CD14-positive monocyte (primary cell): ENCODE results near the gene LIMK1. TPM values are rescaled to one million over a fixed set of nuclear protein-coding genes. Genes with fewer than 3 reads are reported as not detected.
"Not testable (repeated sequence)": the region's sequence is repeated elsewhere in the genome, so short reads cannot be mapped to it uniquely, and the experiment has no call there.

Experiments used
- DNase-seq, 3 donors: peaks; one replicate each; pipeline ENCODE4 v3.0.0-alpha.2; 2011 to 2022
- H2AFZ ChIP-seq: 2 replicates; pipeline ENCODE4 v1.6.0; 2012; ENCODE audit warnings: mild to moderate bottlenecking, low read depth, low read length, inconsistent platforms; ENCODE audit not compliant: insufficient read depth, poor library complexity, severe bottlenecking
- H3K27ac ChIP-seq, 2 donors: 1 replicate in 1 of 2; 2 replicates in 1 of 2; pipeline ENCODE4 v1.5.1; 2012 to 2013; ENCODE audit warnings: low read length in 2 of 2, control low read depth in 1 of 2, inconsistent platforms in 1 of 2, low read depth in 1 of 2, mild to moderate bottlenecking in 1 of 2
- H3K27me3 ChIP-seq, 2 donors: one replicate each; pipeline versions ENCODE4 v1.6.0 to v1.6.1; 2011 to 2013; ENCODE audit warnings: low read length in 2 of 2; ENCODE audit not compliant: control insufficient read depth in 2 of 2, insufficient read depth in 2 of 2
- H3K36me3 ChIP-seq, 2 donors: replicated peaks in 1 of 2; 1 replicate in 1 of 2; 2 replicates in 1 of 2; pipeline versions ENCODE4 v1.5.1 to v1.6.1; 2012 to 2013; ENCODE audit warnings: low read length in 2 of 2, control low read depth in 1 of 2, inconsistent platforms in 1 of 2, mild to moderate bottlenecking in 1 of 2; ENCODE audit not compliant: insufficient read depth in 2 of 2, control insufficient read depth in 1 of 2
- H3K4me1 ChIP-seq, 2 donors: 1 replicate in 1 of 2; 2 replicates in 1 of 2; pipeline versions ENCODE4 v1.5.1 to v1.6.1; 2012 to 2013; ENCODE audit warnings: low read length in 2 of 2, control low read depth in 1 of 2, inconsistent platforms in 1 of 2, mild to moderate bottlenecking in 1 of 2, moderate library complexity in 1 of 2; ENCODE audit not compliant: insufficient read depth in 2 of 2, control insufficient read depth in 1 of 2
- H3K4me2 ChIP-seq: replicated peaks from 2 replicates; pipeline ENCODE3; 2012; ENCODE audit warnings: low read length, moderate library complexity, mild to moderate bottlenecking; ENCODE audit not compliant: poor library complexity, severe bottlenecking; ENCODE audit errors: extremely low read depth
- H3K4me3 ChIP-seq, 3 experiments: fragments of 200-600 bp in 1 of 3; sonication (generic) in 1 of 3; replicated peaks in 1 of 3; 1 replicate in 2 of 3; 2 replicates in 1 of 3; pipeline ENCODE4 v1.5.1; 2011 to 2013; ENCODE audit warnings: low read length in 3 of 3, mild to moderate bottlenecking in 3 of 3, control low read depth in 2 of 3, low read depth in 2 of 3, inconsistent platforms in 1 of 3, moderate library complexity in 1 of 3
- H3K79me2 ChIP-seq: 2 replicates; pipeline ENCODE4 v1.6.0; 2012; ENCODE audit warnings: mild to moderate bottlenecking, control low read depth, inconsistent platforms, low read length, moderate library complexity; ENCODE audit not compliant: insufficient read depth
- H3K9ac ChIP-seq: 2 replicates; pipeline ENCODE4 v1.6.0; 2017; ENCODE audit warnings: low read length, mild to moderate bottlenecking; ENCODE audit not compliant: insufficient read depth, poor library complexity, severe bottlenecking
- H3K9me3 ChIP-seq, 2 donors: replicated peaks in 1 of 2; 1 replicate in 1 of 2; 2 replicates in 1 of 2; pipeline versions ENCODE4 v1.5.1 to v1.6.1; 2012 to 2013; ENCODE audit warnings: low read length in 2 of 2, control low read depth in 1 of 2; ENCODE audit not compliant: control insufficient read depth in 1 of 2, insufficient read depth in 1 of 2
- H4K20me1 ChIP-seq: 2 replicates; pipeline ENCODE4 v1.6.0; 2012; ENCODE audit warnings: mild to moderate bottlenecking, low read length, control low read depth, moderate library complexity; ENCODE audit not compliant: insufficient read depth
- H3K27ac Mint-ChIP-seq, 7 donors: one replicate each; pipeline ENCODE4 v1.8.0; 2020; ENCODE audit warnings: mild to moderate bottlenecking in 7 of 7, mixed read lengths in 7 of 7, moderate library complexity in 6 of 7, inconsistent platforms in 2 of 7
- H3K27me3 Mint-ChIP-seq, 3 donors: one replicate each; pipeline ENCODE4 v1.8.0; 2021 to 2022; ENCODE audit warnings: low read depth in 3 of 3, mild to moderate bottlenecking in 3 of 3, mixed read lengths in 3 of 3, moderate library complexity in 3 of 3, inconsistent platforms in 1 of 3
- H3K36me3 Mint-ChIP-seq, 2 donors: one replicate each; pipeline ENCODE4 v1.8.0; 2020; ENCODE audit warnings: mixed read lengths in 2 of 2, inconsistent platforms in 1 of 2, mild to moderate bottlenecking in 1 of 2
- H3K4me1 Mint-ChIP-seq: one replicate; pipeline ENCODE4 v1.8.0; 2020; ENCODE audit warnings: mild to moderate bottlenecking, mixed read lengths
- H3K4me3 Mint-ChIP-seq, 2 donors: one replicate each; pipeline ENCODE4 v1.8.0; 2020; ENCODE audit warnings: mild to moderate bottlenecking in 2 of 2, mixed read lengths in 2 of 2, moderate library complexity in 1 of 2
- H3K9me3 Mint-ChIP-seq, 7 donors: one replicate each; pipeline ENCODE4 v1.8.0; 2020 to 2022; ENCODE audit warnings: mixed read lengths in 7 of 7, mild to moderate bottlenecking in 6 of 7, moderate library complexity in 6 of 7, inconsistent platforms in 2 of 7
- WGBS: methylation state at CpG from one replicate; pipeline ENCODE4 v1.1.5; 2013; ENCODE audit warnings: missing lambda C conversion rate; ENCODE audit not compliant: insufficient coverage; 5-methylcytosine and 5-hydroxymethylcytosine counted together
- intact Hi-C, 2 donors: fragments of 100-400 bp; cut with micrococcal nuclease; formaldehyde crosslinking; loops; one replicate each; pipeline versions ENCODE4 v1.15.0 to v1.15.1; 2023
- polyA plus RNA-seq, 3 donors: library from polyadenylated mRNA; depleted of rRNA in 1 of 3; unstranded in 2 of 3; stranded (reverse) in 1 of 3; fragments of 300-500 nt in 2 of 3; fragments of >200 nt in 1 of 3; fragmentation: Illumina TruSeq in 2 of 3; gene quantifications; 1 replicate in 2 of 3; 2 replicates in 1 of 3; pipeline ENCODE4 v1.2.3, GENCODE V29; 2012 to 2021
- TF ChIP-seq, protein P1 (sequence below): fragments of 200-600 bp; IDR thresholded peaks from one replicate; pipeline ENCODE4 v1.8.0; 2022; ENCODE audit warnings: antibody characterized with exemption, mild to moderate bottlenecking

The LIMK1 gene
- polyA plus RNA-seq, 3 donors, result 12.6 to 30.2 (median 13.9) TPM

DNA sequence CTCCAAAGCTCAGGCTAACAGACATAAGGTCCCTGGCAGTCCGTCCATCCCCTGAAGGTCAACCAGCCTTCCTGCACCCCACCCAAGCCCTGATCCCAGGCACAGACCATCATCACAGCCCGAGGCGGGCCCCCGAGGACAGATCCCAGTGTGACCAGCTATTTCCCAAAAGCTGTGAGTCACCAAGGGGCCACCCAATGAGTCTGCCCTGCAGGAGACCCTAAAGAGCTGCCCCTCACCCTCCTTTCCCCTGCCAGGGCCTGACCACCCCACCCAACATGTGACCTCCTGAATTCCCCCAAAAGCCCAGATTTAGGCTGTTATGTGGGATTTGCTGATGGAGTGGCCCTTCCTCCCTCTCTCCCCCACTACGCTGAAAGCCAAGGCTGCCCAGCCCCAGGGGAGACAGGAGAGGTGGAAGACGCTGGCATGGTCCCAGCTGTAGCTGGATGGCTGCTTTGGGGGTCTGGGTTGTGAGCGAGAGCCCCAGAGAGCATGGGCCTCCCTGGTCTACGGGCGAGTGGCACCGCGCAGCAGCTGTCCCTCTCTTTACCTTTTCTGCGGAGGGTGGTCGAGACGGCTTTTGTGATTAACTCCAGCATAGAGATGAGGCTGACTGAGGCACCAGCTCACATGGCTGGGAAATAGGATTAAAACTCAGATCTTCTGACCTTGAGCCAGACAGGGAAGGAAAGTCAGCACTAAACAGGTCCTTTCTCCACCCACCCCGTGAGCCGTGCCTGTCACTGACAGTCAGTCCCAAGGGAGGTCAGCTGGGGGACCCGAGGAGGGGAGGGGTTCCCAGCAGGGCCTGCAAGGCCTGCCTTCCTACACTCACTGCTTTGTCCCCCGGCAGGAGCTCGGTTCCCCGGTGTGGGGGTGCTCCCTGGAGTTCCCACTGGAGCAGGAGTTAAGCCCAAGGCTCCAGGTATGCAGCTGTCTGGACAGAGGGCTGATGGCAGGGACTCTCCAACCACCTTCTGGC lies 38.9 kb upstream of the LIMK1 start:
- no peak overlapping the region for H3K4me3 ChIP-seq
- H2AFZ ChIP-seq, result no peak overlapping the region
- WGBS, result 94% methylated on average over 16 of the region's 20 CpGs
- no peaks in the 10 kb centered on the region for H3K36me3 Mint-ChIP-seq
- H3K4me3 Mint-ChIP-seq, result no peak overlapping the region
- H3K27ac Mint-ChIP-seq, result no peak overlapping the region
- no peak overlapping the region for H3K9ac ChIP-seq
- H3K9me3 Mint-ChIP-seq, result no peaks in the 10 kb centered on the region
- no peaks in the 10 kb centered on the region for H3K79me2 ChIP-seq
- H3K27me3 ChIP-seq, result no peaks in the 10 kb centered on the region
- TF ChIP-seq, protein P1, sequence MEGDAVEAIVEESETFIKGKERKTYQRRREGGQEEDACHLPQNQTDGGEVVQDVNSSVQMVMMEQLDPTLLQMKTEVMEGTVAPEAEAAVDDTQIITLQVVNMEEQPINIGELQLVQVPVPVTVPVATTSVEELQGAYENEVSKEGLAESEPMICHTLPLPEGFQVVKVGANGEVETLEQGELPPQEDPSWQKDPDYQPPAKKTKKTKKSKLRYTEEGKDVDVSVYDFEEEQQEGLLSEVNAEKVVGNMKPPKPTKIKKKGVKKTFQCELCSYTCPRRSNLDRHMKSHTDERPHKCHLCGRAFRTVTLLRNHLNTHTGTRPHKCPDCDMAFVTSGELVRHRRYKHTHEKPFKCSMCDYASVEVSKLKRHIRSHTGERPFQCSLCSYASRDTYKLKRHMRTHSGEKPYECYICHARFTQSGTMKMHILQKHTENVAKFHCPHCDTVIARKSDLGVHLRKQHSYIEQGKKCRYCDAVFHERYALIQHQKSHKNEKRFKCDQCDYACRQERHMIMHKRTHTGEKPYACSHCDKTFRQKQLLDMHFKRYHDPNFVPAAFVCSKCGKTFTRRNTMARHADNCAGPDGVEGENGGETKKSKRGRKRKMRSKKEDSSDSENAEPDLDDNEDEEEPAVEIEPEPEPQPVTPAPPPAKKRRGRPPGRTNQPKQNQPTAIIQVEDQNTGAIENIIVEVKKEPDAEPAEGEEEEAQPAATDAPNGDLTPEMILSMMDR, result no peak
- H3K27me3 Mint-ChIP-seq, result peaks cover 2 to 6% (median 2%) of the 10 kb centered on the region in 3 donors
- H3K4me1 Mint-ChIP-seq, result no peaks in the 10 kb centered on the region
- no peaks in the 10 kb centered on the region for H4K20me1 ChIP-seq
- H3K4me1 ChIP-seq, result no peaks in the 10 kb centered on the region
- DNase-seq, result no peak
- H3K27ac ChIP-seq, result no peak overlapping the region
- no peak overlapping the region for H3K4me2 ChIP-seq
- H3K36me3 ChIP-seq, result no peaks in the 10 kb centered on the region
- H3K9me3 ChIP-seq, result no peaks in the 10 kb centered on the region
- intact Hi-C loops, result loop anchor here in 1 of 2 donors (10.0 kb wide), 1 partner anchor 270 kb away; the partner anchor contains the start of gene CLDN3

DNA sequence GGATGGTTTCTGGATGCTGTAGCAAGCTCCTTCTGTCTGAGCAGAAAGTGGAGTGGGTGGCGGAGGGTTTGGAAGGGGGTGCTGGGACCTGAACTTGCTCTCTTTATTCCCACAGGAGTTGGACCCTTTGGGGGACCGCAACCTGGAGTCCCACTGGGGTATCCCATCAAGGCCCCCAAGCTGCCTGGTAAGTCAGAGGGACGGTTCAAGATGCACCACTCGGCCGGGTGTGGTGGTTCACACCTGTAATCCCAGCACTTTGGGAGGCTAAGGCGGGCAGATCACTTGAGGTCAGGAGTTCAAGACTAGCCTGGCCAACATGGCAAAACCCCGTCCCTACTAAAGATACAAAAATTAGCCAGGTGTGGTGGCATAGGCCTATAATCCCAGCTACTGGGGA lies 37.0 kb upstream of the LIMK1 start:
- H4K20me1 ChIP-seq, H3K4me1 Mint-ChIP-seq, H3K27ac Mint-ChIP-seq, H3K9ac ChIP-seq, H3K4me2 ChIP-seq, H3K27ac ChIP-seq, H3K36me3 Mint-ChIP-seq, H3K27me3 Mint-ChIP-seq, H3K4me3 ChIP-seq, H3K9me3 Mint-ChIP-seq, H3K4me1 ChIP-seq, H3K36me3 ChIP-seq, H3K27me3 ChIP-seq, H3K79me2 ChIP-seq, DNase-seq, H3K4me3 Mint-ChIP-seq, H3K9me3 ChIP-seq, H2AFZ ChIP-seq: not testable (repeated sequence)
- intact Hi-C loops, result loop anchor here in 1 of 2 donors (10.0 kb wide), 1 partner anchor 272 kb away; the partner anchor contains the start of gene CLDN3
- 89% methylated on average over 5 of the region's 7 CpGs for WGBS
